HG03135 (cell line): ENCODE results near the gene RNF103.

Experiments
- ATAC-seq: cut with Tn5 transposase; IDR thresholded peaks from one replicate; pipeline ENCODE4 v1.9.1; 2021; ENCODE audit warnings: mild to moderate bottlenecking, moderate library complexity; ENCODE audit not compliant: unreplicated experiment

The RNF103 gene

GRCh38 chr2:86566821-86567190, 56.9 kb downstream of the RNF103 start:
- no peak for ATAC-seq

DNA sequence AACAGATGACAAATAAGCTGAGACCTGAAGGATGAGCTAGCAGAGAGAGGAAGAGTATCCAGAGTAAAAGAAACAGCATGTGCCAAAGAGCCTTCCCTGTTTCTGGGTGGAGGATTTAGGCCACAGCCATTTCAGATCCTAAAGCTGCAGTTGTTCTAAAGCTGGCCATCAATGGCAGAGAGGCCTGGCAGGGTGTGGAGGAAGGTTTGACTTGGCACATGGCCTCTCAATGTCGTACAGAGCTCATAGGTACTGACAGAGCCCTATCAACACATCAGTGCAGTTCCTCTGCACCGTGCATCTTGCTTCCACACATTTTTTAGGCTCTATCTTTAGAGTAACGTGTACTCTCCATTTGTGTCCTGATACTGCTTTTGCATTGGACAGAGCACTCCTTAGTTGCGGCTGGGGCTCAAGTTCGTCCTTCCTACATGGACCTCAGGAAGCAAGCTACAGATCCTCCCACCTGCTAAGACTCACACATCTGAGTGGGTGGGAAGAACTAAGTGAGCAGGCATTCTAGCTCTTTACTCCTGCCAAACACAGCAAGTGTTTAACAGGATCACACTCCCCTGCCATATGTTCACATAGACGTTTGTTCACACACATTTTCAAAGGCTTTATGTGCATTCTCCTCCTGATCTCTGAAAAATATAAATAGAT, 57.4 kb downstream of the RNF103 start:
- no peak for ATAC-seq

DNA sequence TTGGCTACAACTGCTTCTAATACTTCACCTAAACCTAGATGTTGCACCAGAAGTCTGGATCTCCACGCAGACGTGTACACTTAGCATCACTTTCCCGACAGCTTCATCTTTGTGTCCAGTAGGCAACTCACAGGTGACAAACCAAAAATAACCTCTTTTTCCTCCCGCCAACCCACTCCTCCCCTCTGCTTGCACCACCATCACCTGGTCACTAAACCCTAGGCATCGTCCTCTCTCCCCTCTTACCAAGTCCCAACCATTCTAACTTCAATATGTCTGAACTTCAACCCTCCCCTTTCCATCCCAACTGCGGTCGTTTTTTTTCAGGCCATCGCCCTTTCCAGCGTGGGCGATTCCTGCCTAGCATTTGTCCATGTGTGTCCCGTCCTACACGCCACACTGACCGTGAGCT, 60.0 kb downstream of the RNF103 start:
- no peak for ATAC-seq

DNA sequence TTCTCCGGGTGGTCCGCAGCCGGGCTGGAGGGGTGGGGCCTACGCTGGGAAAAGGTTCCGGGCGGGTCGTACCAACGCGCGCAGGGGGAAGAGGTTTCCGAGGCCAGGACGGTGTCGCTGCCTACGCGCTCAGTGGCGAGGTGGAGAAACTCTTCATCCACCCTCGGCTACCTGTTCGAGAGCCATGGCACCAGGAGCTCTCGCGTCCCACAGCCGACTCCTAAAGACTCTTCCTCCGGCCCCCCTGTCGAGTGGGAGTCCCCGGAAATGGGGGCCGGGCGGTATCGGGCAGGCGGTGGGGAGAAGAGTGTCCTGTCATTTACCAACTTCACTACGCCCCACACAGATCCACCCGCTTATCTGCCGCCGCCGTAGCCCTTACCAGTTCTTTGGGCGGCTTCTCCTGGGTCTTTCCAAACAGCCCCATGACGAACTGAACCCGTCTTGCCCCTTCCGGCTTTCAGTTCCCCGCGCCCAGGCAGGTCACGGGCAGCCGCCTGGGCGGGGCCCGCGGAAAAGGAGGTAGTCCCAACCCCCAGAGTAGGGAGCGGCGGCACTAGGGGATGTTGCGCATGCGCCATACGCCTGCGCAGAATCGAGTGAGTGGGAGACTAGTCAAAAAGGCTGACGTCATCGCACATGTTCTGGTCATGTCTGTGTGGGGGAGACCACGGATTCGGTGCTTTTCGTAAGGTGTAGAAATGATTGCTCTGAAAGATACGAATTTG, 60.6 kb downstream of the RNF103 start, which contains the start of gene CHMP3:
Gene CHMP3, minus strand, starts transcription at position 522 of the 728 bp plus-strand sequence. Its CDS starts 95 bp downstream, at position 427.
- ATAC-seq: peak; percentile 90

GRCh38 chr2:86562485-86562921, 61.2 kb downstream of the RNF103 start:
- ATAC-seq: no peak

- ATAC-seq: no peak
These were observed 65.8 kb downstream of the RNF103 start for GRCh38 chr2:86557836-86558235.

GRCh38 chr2:86556508-86556907, 67.2 kb downstream of the RNF103 start:
- ATAC-seq: no peak
